HG03342 (cell line): Measurements from ENCODE around the gene KITLG.
"Not testable (repeated sequence)": the region's sequence is repeated elsewhere in the genome, so short reads cannot be mapped to it uniquely, and the experiment has no call there.

Experiments
- ATAC-seq: cut with Tn5 transposase; IDR thresholded peaks from one replicate; pipeline ENCODE4 v1.9.1; 2021; ENCODE audit warnings: mild to moderate bottlenecking, moderate library complexity; ENCODE audit not compliant: unreplicated experiment

Gene KITLG

DNA sequence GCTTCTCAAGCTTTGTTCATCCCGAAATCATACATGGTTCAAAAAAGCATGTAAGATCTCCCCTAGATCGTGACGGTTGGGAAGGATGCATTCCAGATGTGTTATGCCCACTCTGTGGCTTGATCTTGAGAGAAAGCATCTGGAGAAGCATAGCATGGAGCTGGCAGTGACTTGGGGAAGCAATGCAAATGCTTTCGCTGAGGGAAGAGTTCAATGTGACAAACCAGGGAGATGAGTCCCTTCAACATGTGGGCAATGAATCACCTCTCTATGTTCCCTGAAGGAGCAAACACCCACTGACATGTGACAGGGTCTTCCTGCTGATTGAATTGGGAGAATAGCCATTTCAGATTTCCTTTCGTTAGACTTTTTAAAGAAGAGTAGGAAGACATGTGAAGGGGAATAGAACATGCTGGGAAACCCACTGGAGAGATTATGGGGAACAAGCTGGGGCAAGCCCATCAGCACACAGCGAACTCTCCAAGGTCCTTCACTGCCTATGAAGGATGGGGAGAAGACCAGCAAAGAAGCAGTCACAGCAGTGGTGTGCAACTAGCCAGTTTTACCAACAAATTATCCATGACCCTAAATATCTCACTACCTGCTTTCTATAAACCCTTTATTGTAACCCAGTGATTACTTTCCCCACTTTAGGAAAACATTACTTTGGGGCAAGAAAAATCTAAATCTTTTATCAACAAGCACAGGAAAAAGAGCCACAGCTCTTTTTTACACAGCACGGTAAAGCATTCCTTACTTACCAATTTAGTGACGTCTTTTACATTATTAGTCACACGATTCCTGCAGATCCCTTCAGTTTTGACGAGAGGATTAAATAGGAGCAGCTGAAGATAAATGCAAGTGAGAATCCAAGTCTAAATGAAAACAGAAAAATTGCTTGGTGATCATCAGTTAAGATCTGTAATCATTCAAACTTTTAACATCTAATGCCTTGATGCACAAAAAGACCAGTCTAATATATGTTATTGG, 35.0 kb downstream of the KITLG start:
- ATAC-seq = no peak

DNA sequence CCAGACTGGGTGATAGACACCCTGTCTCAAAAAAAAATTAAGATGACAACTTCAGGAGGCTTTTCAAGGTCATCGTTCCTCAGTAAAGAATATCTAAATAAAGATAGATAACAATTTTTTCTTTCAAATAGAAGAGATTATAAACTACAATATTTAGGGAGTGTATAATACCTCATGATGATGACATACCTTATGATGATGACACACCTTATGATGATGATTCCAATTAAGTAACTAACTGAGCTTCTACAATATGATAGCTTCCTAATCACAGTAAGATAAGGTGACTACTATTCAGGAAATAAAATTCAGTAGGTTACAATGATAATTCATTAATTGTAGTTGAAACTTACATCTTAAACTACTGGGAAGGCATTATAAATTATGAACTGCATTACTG, 40.4 kb downstream of the KITLG start:
- ATAC-seq = no peak

DNA sequence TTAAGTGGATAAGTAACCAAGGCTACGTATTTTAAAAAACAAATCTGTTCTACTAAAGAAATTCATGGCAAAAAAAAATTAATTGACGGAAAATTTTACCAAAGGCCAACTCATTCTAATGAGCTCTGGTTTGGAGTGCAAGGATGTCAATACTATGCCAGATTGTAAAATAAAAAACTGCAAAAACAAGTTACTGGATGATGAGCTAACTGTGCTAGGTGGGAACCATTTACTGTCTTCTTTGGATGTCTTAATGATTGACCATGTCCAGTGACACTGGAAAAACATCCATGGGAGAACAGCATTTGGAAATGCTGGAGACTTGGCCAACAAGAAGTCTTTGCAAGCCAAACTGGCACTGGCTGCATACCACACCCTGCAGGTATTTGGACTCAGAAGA, 41.6 kb downstream of the KITLG start:
- no peak for ATAC-seq

DNA sequence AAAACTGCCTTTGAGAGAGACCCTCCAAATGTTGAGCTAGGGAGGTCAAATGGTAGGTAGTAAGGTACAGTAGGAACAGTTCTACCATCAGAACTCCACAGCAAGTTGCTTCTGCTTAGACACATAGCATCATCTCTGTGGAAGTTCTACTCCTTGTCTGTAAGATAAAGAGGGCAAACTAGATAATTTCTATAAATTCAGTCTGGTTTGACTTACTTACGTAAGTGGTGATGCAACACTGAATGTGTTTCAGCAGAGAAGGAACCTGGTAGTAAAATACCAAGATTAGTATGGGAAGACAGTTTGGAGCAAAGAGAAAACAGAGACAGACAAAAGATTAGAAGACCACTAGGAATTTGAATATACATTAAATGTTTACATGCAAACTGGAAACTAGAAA, 42.0 kb downstream of the KITLG start:
- ATAC-seq = no peak

DNA sequence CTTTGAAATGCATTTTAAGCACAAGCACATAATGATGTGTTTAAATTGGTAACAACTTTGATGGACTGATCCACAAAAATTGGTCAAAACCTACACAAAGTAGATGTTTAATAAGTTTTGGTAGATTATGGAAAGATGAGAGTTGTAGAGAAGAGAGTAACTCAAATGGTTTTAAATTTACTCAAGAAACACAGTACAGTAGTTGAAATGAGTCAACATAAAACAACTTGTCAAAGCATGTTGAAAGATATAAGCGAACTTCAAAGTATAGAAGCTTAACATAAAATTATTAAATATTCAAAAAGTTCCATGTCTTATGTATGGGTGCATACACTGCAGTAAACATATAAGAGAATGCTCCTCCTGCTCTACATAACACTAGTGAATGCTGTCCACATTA, 49.4 kb downstream of the KITLG start:
- no peak for ATAC-seq

DNA sequence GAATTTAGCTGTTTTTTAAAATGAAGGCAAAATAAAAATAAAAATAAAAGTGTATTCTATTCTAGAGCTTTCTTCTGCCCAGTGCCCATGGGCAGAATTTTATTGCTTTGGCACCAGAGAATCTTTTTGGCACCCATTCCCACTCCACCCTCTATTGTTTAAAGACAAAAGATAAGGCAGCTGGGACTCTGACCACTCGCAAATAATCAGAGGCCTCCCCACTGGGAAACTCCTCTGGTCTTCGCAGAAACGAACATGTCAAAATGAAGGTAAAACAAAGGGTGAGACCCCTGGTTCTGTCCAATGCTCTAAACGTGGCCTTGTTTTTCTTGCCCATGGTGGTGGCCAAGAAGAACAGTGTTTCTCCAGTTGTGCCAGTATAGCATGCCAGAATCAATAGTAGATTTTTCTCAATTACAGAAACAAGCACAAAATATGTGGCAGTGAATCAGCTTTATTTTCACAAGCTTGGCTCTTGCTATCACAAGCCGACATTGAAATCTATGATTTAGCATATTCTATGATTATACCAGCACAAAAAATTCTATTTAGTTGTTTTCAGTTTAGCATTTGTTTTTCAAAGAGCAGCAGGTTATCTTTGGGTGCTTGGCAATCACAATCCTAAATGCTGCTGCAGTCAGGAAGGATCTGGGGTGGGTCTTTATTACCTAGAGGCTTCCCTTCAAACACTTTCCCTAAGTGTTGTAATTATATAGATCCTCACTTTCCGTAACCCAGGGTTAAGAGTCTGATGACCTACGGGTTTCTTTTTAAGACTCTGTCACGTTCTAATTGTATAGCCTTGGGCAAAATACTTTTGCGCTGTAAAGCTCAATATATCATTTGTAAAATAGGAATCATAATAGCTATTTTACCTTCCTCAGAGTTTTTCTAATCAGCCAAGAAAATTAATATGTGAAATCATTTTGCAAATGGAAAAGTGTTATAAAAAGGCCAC, 50.5 kb downstream of the KITLG start:
- no peak for ATAC-seq

DNA sequence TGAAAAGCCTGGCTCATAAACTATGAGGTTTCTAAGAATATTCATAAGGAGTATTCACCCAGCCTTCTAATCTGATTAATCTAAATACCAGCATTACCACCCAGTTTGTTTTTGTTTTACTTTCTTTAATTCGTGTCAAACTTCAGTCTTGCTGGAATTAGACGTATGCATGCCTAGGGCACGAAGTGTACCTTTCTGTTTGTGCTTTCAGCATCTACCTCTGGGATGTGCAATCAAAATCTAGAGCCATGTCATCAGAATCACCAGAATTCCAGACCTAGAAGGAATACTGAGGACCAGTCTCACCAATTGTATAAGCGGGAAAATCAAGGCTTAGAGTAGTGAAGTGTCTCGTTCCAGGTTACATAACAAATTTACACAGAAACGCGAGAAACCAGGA, 57.3 kb downstream of the KITLG start:
- ATAC-seq = no peak

DNA sequence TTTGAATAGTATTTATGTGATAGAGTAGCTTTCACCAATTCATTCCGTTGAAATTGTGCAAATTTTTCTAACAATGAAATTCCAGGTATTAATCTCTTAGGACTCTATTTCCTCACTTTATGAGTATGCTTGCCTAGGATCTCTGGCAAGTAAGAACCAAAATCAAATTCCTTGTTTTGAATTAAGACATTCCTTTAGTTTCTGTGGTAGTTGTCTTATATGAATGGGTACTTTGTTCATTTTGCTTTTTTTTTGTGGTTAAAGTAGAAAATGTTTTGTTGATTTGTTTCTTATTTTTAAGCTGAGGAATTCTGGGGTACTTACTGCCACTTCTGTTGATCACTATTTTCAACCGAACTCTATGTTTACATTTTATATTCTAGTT, 59.8 kb downstream of the KITLG start:
- ATAC-seq = no peak

DNA sequence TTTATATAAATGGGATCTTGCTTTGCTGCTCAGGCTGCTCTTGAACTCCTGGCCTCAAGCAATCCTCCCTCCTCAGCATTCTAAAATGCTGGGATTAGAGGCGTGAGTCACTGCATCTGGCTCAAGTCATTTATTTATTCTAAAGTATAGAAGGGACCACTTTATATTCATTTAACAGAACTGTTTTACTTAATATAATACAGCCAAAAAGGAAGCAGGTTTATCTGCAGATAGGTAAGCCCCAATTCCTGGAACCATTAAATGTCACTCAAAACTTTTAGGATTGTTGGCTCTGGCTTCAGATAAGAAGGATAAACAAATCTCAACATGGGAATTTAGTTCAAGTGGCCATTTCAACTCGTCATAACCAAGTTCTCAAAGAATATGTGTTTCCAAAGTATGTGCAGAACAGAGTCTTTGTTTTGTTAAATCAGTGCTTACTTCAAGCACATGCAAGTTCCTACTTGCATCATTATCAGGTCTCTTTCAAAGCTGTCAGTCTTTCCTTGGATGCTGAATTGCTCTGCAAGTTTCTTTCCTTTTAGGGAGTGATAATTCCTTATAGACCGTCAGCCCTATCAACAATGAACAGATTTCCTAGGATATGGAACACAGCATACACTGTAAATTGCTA, 60.4 kb downstream of the KITLG start:
- no peak for ATAC-seq

DNA sequence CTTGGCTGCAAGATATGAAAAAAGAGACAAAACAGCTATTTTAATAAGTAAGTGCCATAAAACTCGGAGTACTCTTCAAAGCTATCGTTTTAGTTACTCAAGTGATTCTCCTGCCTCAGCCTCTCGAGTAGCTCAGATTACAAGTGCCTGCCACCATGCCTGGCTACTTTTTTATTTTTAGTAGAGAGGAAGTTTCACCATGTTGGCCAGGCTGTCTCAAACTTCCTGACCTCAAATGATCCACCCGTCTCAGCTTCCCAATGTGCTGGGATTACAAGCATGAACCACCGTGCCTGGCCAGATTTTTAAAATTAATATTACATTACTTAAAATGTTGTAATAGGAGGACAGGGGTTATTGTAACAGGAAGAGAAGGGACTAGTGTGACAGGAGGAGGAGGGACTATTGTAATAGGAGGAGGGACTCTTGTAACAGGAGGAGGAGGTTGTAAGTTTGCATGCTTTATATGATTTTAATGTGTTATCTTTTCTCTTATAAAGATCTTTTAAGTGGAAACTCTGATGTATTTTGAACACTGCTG, 61.3 kb downstream of the KITLG start:
- no peak for ATAC-seq

DNA sequence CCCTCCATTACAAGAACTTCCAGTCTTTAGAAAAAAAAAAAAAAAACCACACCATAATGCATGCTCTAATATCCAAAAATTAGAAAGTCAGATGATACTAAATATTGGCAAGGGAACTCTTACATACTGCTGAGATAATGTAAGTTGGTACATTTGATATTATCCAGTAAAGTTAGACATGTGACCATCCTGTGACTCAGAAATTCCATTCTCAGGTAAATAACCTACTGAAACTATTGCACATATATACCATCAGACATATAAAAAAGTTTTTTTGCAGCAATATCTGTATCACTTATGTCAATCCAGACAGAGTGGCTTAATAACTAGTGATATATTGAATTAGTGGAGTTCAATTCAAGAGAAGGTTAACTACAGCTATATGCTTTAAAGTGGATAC, 63.5 kb downstream of the KITLG start:
- no peak for ATAC-seq

DNA sequence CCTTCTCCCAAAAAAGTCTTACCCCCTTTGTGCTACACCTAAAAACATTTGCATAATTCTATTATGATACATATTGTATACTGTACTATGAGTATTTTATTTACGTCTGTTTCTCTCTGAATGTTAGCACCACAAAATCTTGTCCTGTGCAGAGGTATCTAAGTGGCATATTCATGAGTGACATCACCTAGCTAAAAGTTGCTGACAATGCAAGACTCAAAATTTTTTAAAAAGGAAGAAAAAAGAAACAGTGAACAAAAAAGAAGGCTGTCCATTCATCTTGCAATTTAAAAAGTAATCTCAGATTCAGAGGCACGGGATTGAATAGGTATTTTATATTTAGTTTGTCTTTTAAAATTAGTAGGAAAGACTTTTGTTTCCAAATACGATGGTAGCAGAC, 69.4 kb downstream of the KITLG start:
- no peak for ATAC-seq

DNA sequence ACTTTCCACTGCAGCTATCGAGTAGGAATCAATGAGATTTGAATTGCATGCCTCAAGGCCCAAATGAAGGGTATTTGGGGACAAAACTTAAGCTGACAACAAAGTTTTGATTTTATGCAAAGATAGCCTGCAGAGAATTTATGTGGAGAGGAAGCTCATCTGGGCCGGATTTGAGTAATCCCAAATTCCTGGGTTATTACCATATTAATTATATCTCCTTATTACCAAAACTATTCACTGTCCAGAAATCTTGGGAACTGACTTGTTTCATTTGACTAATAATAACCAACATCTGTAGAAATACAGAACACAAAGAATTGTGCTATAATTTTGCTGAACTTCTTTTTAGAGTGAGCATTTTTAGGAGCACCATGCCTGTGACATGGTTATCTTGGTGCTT, 70.4 kb downstream of the KITLG start:
- ATAC-seq = no peak

DNA sequence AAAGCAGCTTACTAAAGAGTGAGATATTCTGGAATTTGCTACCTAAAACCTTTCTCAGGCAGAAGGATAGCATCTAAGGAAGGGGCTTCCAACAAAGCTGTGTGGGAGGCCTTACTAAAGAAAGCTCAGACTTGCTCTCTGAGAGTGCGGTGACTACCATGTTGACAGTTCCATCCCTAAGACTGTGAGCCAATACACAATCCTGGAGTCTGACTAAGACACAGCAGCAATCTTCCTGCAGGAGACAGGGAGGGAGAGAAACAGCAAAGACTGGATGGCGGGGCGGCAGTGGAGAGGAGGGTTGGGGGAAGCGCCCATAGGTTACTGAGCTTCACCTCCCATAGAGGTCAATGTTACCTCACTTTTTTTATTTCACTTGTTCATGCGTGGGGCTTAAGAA, 70.9 kb downstream of the KITLG start:
- no peak for ATAC-seq

DNA sequence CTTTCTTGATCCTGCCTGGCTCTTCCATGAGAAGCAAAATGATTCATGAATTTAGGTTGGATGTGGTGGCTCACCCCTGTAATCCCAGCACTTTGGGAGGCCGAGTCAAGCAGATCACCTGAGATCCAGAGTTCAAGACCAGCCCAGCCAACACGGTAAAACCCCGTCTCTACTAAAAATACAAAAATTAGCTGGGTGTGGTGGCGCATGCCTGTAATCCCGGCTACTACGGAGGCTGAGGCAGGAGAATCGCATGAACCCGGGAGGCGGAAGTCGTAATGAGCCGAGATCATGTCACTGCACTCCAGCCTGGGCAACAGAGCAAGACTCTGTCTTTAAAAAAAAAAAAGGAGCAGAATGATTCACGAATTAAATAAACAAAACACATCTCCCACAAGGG, 72.4 kb downstream of the KITLG start:
- not testable (repeated sequence) for ATAC-seq

DNA sequence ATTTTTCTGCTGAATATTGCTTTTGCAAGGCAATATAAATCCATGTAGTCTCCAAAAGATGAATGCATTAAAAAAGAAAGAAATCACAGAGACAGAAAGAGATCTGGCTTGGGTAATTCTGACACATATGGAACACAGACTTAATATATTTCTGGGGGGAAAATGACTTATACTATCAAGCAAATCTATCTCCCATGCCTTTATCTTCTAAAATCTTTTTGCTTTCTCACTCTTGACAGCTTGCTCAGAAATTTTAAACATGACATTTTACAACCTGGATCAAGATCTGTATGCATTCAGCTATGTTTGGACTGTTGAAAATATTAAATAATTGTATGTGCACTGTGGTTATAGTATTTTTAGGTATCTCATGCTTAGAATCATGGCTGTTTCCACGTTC, 73.0 kb downstream of the KITLG start:
- ATAC-seq = no peak

DNA sequence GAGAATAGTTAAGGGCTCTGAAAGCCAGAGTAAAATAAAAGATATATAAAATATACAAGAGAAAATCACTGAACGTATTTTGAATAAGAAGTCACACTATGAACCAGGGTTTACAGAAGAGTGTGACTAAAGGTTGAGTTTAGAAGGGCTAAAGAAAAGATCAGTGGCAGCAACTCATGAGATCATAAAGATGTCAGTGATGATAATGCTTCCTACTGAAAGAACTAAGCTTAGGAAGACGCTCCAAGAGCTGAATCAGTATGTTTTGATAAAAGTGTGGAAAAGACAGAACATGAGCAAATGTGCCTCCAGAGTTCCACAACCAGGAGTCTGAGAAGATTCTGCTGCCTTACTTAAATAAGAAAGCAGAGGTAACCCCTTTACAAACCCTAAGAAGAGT, 74.6 kb downstream of the KITLG start:
- no peak for ATAC-seq

DNA sequence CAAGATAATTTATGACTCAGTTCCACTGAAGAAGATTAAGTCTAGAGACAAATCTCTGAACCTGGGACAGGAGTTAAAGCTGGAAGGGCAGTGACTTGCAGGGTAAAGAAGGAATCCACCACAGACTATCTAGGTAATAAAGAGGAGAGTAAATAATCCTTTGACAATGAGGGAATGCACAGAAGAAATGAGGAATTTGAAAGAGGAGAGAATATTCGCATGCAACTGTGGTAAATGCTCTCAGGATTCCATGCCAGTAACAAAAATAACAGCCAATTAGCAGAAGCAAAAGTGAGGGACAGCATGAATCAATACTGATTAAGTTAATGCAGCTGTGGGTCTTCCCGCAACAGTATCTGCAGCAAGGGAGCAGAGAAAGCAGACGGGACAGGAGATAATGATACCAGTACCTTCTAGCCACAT, 77.0 kb downstream of the KITLG start:
- ATAC-seq = no peak

DNA sequence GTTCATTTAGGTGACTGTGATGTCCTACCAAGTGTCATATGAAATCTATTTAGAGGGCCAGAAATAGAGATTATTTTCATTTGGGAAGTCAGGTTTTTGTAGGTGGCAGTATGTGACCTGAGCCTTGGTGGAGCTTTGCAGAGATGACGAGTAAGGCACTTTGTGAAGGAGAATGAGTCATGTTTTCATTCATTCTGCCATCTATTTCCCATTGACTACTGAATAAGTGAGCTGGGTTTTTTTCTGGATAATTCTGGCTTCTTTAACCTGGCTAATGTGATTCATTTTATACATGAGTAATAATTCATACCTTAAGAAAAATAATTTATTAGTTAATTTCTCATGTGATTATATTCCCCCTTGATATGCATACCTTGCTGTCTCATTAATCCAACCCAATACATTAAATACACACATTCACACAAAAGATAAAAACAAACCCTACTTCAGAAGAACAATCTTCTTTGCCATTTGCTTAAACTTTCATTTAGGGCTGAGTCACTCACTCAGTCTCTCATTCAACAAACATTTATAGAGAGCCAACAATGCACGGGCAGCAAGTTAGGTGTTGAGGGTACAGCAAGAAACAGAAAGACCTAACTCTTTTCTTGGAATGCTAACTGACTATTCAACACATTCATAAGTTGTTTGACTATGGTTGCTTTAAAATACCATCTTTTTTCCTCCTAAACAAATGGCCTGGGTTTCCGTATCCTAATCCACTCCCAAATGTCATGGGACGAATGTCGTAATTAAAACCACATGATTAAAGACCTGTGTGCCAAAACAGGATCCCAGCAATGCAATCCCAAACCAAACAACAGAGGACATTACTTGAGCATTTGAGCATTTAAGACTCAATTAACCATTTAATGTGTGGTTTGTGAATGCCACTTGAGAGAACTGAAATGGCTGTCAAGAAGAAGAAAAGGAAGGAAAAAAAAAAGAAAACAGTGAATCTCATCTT, 78.0 kb downstream of the KITLG start:
- ATAC-seq = no peak

DNA sequence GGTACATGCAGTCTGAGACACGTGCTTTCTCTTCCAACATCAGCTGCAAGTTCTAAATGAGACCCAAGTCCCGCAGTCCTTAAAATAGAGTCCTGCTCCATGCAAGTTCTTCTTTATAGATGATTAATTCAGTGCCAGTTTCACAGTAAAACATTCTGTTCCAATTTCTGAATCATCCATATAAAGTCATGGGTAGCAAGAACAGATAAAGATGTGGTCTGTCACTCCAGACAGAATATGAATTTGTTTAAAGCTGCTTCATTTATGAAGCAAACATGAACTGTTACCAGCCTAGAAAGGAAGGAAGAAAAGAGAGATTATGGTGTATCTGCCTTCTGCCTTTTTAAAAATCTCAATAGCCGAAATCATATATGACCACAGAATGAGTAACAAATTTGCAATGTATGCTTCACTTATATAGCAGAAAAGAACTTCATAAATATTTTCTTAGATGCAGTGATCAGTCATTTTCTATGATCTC, 83.3 kb downstream of the KITLG start:
- no peak for ATAC-seq
